GM19035 (cell line): ENCODE measurements around the gene VTI1A.
"Not testable (repeated sequence)": the region's sequence is repeated elsewhere in the genome, so short reads cannot be mapped to it uniquely, and the experiment has no call there.

Experiments used
- ATAC-seq: cut with Tn5 transposase; IDR thresholded peaks from one replicate; pipeline ENCODE4 v1.9.1; 2021; ENCODE audit not compliant: unreplicated experiment

Gene VTI1A

DNA sequence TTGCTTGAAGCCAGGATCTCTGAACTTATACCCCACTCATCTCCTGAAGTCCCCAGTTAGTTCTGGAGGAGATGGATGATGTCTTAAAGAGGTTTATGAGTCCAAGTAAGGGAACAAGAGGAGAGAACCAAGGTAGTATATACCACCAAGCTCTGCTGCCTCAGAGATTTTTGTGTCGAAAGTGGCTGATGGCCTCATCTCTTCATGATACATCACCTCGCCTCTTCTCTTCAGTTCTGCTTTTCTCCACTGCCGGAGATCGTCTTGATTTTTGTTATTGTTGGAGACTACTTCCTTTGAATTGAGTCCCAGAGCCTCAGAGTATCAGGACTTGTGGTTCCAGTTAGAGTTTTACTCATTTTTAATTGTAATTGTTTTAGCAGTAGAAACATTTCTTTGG lies 1.9 kb downstream of the VTI1A start:
- ATAC-seq, result no peak

DNA sequence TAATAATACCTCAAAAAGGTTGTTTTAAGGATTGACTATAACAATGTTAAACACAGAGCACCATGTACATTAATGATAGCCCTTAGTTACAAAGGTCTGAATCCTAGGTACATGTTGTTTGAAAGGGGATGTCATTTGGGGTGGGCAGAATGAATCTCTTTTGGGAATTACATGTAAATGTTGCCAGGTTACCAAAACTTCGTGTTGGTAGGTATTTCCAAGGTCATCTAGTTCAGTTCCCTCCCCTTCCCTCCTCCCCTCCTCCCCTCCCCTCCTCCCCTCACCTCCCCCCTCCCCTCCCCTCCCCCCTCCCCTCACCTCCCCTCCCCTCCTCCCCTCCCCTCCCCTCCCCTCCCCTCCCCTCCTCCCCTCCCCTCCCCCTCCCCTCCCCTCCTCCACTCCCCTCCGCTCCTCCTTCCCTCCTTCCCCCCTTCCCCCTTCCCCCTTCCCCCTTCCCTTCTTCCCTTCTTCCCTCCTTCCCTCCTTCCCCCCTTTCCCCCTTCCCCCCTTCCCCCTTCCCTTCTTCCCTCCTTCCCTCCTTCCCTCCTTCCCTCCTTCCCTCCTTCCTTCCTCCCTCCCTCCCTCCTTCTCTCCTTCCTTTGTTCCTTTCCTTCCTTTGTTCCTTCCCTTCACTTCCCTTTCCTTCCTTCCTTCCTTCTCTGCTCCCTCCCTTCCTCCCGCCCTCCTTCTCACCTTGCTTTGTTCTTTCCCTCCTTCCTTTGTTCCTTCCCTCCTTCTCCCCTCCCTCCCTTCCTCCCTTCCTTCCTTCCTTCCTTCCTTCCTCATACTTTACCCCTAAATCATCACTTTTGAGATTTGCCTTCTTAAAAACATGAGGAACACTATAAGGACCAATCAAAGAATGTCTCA lies 8.1 kb downstream of the VTI1A start:
- no peak for ATAC-seq

DNA sequence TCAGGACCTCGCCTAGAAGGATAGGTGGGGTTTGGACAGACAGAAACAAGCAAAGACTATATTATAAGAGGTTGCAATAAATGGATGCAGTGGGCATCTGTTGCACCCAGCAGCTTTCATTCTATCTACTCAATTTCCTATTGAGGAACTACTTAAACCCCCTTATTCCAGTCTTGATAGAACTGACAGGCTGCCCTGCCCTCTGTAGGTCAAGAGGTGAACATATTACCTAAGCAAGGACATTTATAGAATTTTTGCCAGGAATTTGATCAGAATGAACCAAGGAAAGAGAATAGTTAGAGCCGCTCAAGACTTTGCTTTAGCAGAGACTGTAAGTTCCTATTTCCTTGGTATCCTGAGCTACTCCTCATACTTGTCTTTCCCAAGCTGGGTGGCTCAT lies 9.5 kb downstream of the VTI1A start:
- no peak for ATAC-seq

DNA sequence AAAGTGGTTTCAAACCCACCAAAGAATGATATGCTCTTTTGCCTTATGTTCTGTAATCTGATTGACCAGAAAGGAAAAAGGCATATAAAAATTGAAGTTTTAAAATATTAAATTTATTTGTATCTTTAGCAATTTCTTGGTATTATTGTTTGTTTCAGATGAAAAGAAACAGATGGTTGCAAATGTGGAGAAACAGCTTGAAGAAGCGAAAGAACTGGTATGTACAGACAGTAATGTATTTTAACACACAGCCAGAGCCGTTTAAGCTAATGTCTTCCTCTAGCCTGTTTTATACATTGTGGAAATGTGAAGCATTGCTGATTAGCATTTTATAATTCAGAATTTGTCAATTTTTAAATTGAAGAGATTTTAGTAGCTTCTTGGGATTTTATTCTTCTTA lies 13.4 kb downstream of the VTI1A start:
- no peak for ATAC-seq

DNA sequence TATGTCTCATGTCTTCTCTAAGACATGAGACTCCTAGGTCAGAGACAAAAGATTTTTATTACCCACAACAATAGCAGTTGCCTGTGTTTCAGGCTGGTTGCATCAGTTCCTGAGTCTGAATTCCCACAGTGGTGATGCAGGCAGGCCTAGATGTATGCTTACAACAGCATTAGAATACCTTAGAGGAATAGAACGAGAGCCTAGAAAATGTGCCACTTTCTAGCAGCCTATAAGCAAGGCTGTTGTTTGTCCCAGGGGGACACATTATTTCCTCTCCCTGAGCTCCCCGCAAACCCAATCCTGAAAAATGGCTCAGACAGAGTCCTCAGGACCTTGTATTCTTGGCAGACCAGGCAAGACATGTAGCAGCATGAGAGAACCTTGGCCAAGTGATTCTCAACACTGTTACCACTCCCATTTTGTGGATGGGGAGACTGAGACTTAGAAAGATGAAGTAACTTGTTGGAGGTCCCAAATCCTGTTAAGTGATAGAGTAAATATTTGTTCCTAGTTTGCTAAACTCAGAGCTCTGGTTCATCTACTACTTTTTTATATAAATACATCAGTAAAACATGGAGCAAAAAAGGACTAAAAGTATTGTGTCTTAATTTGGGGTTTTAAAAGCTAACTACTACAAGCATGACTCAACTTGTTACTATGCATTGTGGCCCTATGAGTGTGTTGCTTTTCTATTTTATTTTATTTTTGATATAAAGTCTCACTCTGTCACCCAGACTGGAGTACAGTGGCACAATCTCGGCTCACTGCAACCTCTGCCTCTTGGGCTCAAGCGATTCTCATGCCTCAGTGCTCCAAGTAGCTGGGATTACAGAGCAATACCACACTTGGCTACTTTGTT lies 14.2 kb downstream of the VTI1A start:
- no peak for ATAC-seq

DNA sequence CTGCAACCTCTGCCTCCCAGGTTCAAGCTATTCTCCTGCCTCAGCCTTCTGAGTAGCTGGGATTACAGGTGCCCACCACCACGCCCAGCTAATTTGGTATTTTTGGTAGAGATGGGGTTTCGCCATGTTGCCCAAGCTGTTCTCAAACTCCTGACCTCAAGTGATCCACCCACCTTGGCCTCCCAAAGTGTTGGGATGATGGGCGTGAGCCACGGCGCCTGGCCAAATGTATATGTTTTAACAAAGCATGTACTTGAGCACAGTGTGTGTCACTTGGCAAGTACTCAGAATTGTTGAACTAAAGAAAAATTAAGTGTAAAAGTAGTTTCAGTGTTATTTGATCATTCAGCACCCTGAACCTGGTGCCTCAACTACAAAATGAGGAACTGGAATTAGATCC lies 17.1 kb downstream of the VTI1A start:
- ATAC-seq, result not testable (repeated sequence)

DNA sequence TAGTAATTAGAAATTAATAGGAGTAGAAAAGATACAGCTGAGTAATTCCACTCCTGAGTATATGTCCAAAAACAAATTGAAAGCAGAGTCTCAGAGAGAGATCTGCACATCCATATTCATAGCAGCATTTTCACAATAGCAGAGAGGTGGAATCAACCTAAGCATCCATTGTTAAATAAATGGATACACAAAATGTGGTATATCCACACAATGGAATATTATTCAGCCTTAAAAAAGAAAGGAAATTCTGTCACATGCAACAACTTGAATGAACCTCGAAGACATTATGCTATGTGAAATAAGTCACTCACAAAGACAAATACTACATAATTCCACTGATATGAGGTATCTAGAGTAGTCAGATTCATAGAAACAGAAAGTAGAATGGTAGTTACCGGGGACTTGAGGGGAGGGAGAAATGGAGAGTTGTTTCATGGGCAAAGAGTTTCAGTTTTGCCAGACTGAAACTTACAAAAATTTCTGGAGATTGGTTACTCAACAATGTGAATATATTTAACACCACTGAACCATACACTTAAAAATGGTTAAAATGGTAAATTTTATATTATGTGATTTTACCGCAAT lies 18.4 kb downstream of the VTI1A start:
- ATAC-seq, result no peak

DNA sequence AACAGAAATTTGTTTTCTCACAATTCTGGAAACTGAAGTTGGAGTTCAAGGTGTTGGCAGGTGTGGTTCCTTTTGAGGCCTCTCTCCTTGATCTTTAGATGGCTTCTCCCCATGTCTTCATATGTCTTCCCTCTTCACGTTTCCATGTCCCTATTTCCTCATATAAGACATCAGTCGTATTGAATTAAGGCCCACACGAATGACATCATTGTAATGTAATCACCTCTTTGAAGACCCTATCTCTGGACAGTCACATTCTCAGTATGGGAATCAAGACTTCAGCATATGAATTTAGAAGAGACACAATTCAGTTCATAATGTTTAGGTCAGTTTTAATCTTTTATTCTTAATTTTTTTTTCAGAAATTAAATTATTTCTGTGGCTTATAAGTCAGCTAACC lies 19.8 kb downstream of the VTI1A start:
- no peak for ATAC-seq

DNA sequence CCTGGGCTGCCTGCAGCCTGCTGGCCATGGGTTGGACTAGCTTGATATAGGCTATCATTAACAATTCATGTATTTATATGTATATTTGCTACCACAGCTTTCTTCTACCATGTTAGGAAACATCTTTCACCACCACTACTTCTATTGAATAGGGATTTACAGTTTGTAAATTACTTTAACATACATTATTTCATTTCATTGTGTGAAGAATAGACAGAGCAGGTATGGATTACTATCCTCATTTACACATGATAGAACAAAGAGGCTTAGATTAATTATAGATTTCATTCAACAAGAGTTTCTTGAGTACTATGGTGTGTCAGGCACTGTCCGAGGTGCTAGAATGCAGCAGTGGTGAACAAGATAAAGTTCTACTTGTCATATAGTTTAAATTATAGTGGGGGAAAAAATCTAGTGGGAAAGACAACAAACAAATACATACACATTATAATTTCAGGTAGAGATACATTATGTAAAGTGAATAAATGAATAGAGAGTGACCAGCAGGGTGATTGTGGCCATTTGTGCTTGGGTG lies 20.6 kb downstream of the VTI1A start:
- no peak for ATAC-seq

DNA sequence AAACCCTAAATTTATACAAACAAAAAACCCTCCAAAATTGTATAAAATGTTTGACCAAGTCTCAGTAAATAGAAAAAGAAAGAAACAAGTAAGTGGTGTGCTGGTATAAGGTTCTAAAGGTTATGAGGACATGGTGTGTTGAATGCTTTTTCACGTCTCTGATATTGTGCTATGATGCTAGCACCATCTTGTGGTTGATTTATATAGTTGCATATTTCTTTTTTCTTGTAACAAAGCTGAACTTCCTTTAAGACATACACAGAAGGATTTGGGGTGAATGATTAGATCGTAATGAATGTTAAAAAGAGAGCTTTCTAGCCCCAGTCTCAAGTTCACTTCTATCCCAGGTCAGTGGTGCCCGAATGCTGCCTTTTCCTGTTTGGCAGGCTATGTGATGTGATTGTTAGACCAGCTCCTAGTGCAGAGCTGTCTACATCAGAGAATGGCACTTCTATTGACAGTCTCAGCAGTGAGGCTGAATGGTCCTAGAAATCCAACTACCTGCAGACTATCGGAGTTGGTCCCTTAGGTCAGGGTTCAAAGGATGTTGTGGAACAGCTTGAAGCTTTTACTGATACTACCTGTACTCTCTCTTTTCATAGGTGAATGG lies 25.0 kb downstream of the VTI1A start:
- ATAC-seq, result peak; percentile 73

DNA sequence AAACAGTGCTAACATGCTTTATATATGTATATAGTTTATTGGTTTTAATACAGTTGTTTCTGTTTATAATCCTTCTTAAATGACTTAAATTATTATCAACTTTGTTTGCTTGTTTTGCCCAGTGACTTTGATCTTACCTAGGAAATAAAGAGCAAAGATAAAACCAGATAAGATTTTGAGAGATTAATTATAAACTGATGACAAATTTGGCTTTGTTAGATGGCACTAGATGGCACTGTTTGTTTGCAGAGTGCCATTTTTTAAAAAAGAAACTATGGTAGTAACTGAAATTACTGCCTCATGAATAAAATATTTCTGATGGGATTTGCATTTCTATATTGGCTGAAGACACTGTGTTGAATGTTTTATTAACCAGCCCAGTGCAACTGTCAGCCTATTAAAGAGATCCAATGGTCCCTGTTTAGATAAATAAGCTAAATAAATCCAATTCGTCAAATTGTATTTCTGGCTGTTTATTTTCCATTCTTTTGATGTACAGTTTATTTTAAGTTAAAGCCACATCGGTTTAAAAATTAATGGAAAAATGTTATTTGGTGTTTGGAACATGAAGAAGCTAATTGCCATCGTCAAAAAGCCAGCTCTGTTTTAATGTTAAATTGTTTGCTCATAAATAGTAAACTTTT lies 28.7 kb downstream of the VTI1A start:
- ATAC-seq, result no peak

DNA sequence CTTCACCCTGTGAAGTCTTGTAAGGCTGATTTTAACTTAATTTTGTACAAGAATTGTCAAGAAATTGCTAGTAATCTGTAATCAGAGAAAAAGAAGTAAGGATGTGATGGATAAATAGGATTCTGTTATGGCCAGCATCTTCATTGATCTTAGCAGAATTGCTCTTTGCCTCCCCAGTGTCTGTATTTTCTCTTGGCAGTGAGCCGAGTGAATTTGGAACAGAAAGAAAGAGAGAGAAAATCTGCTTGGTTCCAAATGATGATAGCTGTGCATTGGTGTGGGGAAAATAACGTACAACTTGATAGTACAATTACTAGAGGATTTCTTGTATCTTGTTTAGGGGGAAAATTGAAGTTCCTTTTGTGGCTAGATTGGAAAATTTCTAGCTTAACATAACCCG lies 34.6 kb downstream of the VTI1A start:
- no peak for ATAC-seq

DNA sequence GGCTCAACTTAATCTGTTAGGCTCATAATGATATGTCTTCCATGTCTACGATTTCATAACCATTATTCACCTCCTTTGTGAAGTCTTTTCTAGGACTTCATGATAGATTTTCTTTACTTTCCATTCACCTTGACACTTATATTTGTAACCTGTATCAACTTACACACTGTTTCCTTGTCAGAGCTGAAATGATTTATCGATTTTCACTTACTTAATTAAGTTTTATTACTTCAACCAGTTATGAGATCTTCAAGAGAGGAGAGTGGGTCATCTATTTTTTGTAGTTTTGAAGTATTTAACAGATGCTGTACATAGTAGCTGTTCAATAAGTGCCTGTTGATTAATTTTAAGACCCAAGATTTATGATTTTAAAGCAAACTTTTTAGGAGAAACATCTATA lies 37.4 kb downstream of the VTI1A start:
- no peak for ATAC-seq

DNA sequence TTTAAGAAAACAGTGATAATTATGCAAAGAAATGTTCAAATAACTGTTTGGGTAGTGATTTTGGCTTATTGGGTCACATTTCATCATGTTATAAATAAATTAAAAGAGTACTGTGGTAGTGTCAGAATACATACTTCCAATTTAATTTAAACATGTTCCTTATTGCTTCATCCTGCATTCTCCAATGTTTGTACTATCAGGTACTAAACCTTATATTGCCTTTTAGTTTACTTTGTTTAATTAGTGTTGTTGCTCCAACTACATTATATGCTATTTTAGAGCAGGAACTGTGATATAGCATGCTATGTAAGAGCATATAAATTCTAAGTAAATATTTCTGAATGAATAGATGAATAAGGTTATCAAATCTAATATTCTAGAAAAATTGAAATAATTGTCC lies 40.9 kb downstream of the VTI1A start:
- no peak for ATAC-seq

DNA sequence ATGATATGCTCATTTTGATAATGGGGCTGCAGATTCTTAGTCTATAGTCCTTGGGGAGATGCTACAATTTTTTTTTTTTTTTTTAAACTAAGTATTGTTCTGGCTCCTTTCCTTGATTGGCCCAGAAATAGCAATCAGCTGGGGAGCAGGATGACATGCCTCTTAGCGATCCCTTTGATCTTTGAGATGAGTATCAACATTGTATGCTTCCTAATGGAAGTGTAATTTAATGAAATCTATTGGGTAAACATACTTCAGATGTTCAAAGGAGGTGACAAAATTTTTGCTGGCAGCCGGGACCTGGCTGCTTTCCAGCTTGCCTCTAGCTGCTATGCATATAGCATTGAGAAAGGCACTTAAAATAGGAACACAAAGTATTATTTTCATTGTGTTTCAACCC lies 43.5 kb downstream of the VTI1A start:
- no peak for ATAC-seq

DNA sequence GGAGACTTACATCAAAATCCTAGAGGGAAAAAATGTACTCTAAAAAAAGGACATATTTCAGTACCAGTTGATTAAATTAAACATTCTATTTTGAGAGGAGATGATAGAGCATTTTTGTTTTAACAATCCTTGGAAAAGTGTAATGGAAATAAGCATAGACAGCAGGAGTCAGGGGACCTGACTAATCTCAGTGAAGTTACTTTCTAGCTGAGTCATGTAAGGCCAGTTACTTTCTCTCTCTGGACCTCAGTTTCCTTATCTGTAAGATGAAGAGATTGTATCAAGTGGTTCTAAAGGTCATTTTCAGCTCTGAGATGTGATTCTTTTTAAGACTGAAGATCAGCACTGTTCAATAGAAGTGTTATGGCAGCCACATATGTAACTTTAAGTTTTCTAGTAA lies 44.1 kb downstream of the VTI1A start:
- ATAC-seq, result no peak

DNA sequence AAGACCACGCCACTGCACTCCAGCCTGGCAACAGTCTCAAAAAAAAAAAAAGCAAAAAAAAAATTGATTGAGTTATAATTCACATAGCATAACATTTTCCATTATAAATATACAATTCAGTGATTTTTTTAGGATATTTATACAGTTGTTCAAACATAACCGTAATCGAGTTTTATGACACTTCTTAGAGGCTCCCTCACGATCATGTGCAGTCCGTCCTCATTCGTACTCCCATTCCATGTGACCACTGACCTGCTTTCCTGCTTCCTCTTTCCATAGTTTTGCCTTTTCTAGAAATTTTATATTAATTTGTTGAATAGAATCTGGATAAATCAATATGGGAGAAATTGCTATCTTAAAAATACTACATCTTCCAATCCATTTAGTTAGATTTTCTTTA lies 45.7 kb downstream of the VTI1A start:
- no peak for ATAC-seq

DNA sequence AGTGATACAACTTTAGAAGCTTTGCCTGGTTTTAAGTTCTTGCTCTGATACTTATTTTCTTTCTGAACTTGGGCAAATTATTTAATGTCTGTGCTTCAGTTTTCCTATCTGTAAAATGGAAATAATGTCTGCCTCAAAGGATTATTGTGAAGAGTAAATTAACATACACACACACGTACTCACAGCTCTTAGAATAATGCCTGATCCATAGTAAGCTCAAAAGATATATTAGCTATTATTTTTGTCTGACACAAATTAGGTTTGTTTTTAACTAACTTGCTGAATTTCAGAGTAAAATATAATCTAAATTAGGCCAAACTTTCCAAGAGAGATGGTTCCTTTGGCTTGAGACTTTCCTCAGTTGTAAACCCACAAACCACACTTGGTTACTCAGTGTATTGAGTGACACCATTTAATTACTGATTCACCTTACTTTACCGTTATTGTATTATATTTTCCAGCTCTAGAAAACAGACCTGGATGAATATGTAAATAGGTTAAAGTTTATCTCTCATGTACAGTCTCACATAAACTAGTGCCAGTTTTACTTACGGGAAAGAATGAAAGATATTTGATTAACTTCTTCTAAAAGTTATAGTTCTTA lies 50.4 kb downstream of the VTI1A start:
- no peak for ATAC-seq

DNA sequence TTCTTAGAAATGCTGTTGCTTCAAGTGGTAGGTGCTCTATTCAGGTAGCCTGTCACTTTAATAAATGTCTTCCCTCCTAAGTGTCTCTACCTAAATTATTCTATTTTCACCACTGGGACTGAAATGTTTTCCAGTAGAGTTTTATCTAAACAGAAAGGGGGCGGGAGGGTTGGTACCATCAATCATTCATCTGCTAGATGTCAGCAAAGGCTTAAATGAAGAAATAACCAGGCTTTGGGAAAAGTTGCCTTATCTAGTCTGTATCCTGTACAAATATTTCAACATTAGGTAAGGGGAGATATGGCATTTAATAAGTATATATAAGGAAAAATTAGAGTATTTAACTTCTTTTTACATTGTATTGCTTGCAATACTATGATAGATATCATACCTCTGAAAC lies 51.8 kb downstream of the VTI1A start:
- ATAC-seq, result no peak

DNA sequence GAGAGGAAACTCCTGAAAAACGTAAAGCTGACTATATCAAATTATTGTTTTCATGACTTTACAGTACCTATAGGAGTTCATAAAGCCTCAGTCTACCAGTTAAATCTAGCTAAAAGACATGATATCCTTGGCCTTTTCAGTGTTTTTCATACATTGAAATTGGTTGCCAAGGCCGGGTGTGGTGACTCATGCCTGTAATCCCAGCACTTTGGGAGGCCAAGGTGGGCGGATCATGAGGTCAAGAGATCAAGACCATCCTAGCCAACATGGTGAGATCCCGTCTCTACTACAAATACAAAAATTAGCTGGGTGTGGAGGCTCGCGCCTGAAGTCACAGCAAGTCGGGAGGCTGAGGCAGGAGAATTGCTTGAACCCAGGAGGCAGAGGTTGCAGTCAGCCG lies 53.0 kb downstream of the VTI1A start:
- ATAC-seq, result not testable (repeated sequence)
